ENCODE measurements around the gene MORN1. TPM values are rescaled to one million over a fixed set of nuclear protein-coding genes. Genes with fewer than 3 reads are reported as not detected.

The MORN1 gene
- total and polyA plus RNA-seq, 10 of the 15 experiments (the other 5 are each of a cell fraction or from before 2014, with no cell fraction given) = 0.76 to 7.9 (median 5.5) TPM

- TF ChIP-seq NKRF (conservative IDR thresholded peaks at IDR 0.05) (peak; percentile 98), MLLT1 (IDR thresholded peaks at IDR 0.05) (no peak), NFYA (IDR thresholded peaks at IDR 0.05; ENCODE audit: borderline replicate concordance, low read depth, low read length) (no peak), SMAD1 (IDR thresholded peaks at IDR 0.05; ENCODE audit: low read depth, partially characterized antibody) (no peak), MTA2 (IDR thresholded peaks at IDR 0.05; ENCODE audit: low read depth) (no peak), CUX1 (IDR thresholded peaks at IDR 0.05; ENCODE audit: insufficient replicate concordance, low read depth, low read length) (no peak), RFX5 (IDR thresholded peaks at IDR 0.05; ENCODE audit: low read depth, low read length) (peak; percentile 48; the same call in 1 of the 2 replicates), ZBTB4 (CRISPR knock-in tag; IDR thresholded peaks at IDR 0.05) (no peak), ZBTB11 (CRISPR knock-in tag; IDR thresholded peaks at IDR 0.05) (peak; percentile 50; the same call in 1 of the 2 replicates)
Observed at GRCh38 chr1:2391041-2391930, at the start of gene MORN1, which contains the start of gene RER1 (continued).

All from GM12878 (cell line).